AG09319 (cell line): Measurements from ENCODE around the gene ACIN1.

Experiments used
- DNase-seq: peaks from one replicate; pipeline ENCODE4 v3.0.0-alpha.2; 2010; ENCODE audit warnings: low read depth; ENCODE audit errors: extremely low read depth
- CTCF ChIP-seq: IDR thresholded peaks from 2 replicates; pipeline ENCODE4 v1.5.1; 2011; ENCODE audit warnings: low read depth, mild to moderate bottlenecking, inconsistent platforms, low read length, moderate library complexity

ACIN1 gene

GRCh38 chr14:23097786-23098185 lies 2.9 kb upstream of the ACIN1 start:
- no peak for TF ChIP-seq CTCF
- DNase-seq: no peak

GRCh38 chr14:23095196-23096108 lies 516 bp upstream of the ACIN1 start, which contains the start of gene C14orf119:
Gene C14orf119, plus strand, starts transcription at chr14:23095505. Its CDS starts 2,154 bp downstream, at chr14:23097659.
- DNase-seq: peak; percentile 98

GRCh38 chr14:23093991-23094665 lies 808 bp downstream of the ACIN1 start:
- peak; percentile 32 for TF ChIP-seq CTCF
- no peak for DNase-seq

More at GRCh38 chr14:23095196-23096108, 516 bp upstream of the ACIN1 start, which contains the start of gene C14orf119:
- no peak for TF ChIP-seq CTCF

- TF ChIP-seq CTCF: no peak
- DNase-seq: no peak
These were observed 1.4 kb downstream of the ACIN1 start for GRCh38 chr14:23093526-23093925.

- no peak for TF ChIP-seq CTCF
- no peak for DNase-seq
These were observed 1.8 kb downstream of the ACIN1 start for GRCh38 chr14:23093104-23093503.

- TF ChIP-seq CTCF: no peak
These were observed 3.4 kb downstream of the ACIN1 start for GRCh38 chr14:23091294-23092225.

More at GRCh38 chr14:23091294-23092225, 3.4 kb downstream of the ACIN1 start:
- no peak for DNase-seq
